ENCODE data around the gene GDF11.

Gene GDF11

GRCh38 chr12:55742719-55743405 lies at the start of gene GDF11:
Gene GDF11 (plus strand): TSS chr12:55743122. CDS start chr12:55743317, 195 bp downstream.
- in situ Hi-C loops (cut with MboI; ENCODE audit: low pct_unique_long_range_greater_than_20kb, low sequenced_read_pairs): no loop called here

GRCh38 chr12:55693323-55694187 lies 49.4 kb upstream of the GDF11 start:
- no peak for DNase-seq
- in situ Hi-C loops (cut with MboI; ENCODE audit: low pct_unique_long_range_greater_than_20kb, low sequenced_read_pairs): no loop called here

More at GRCh38 chr12:55742719-55743405, at the start of gene GDF11:
- peak; percentile 69 for DNase-seq

GRCh38 chr12:55694188-55694515 lies 48.8 kb upstream of the GDF11 start:
- in situ Hi-C loops (cut with MboI; ENCODE audit: low pct_unique_long_range_greater_than_20kb, low sequenced_read_pairs): no loop called here
- DNase-seq: no peak

- in situ Hi-C loops (cut with MboI; ENCODE audit: low pct_unique_long_range_greater_than_20kb, low sequenced_read_pairs): no loop called here
- no peak for DNase-seq
Observed at GRCh38 chr12:55694651-55695050, 48.3 kb upstream of the GDF11 start.

GRCh38 chr12:55695349-55695748 lies 47.6 kb upstream of the GDF11 start:
- in situ Hi-C loops (cut with MboI; ENCODE audit: low pct_unique_long_range_greater_than_20kb, low sequenced_read_pairs): no loop called here
- DNase-seq: no peak

GRCh38 chr12:55696141-55696540 lies 46.8 kb upstream of the GDF11 start:
- in situ Hi-C loops (cut with MboI; ENCODE audit: low pct_unique_long_range_greater_than_20kb, low sequenced_read_pairs): no loop called here
- no peak for DNase-seq

GRCh38 chr12:55696796-55697462 lies 46.0 kb upstream of the GDF11 start:
- in situ Hi-C loops (cut with MboI; ENCODE audit: low pct_unique_long_range_greater_than_20kb, low sequenced_read_pairs): no loop called here
- DNase-seq: no peak

- DNase-seq: no peak
- in situ Hi-C loops (cut with MboI; ENCODE audit: low pct_unique_long_range_greater_than_20kb, low sequenced_read_pairs): no loop called here
Observed at GRCh38 chr12:55697686-55698085, 45.2 kb upstream of the GDF11 start.

- in situ Hi-C loops (cut with MboI; ENCODE audit: low pct_unique_long_range_greater_than_20kb, low sequenced_read_pairs): no loop called here
Observed at GRCh38 chr12:55698241-55698955, 44.5 kb upstream of the GDF11 start.

GRCh38 chr12:55698965-55699364 lies 44.0 kb upstream of the GDF11 start:
- DNase-seq: no peak
- in situ Hi-C loops (cut with MboI; ENCODE audit: low pct_unique_long_range_greater_than_20kb, low sequenced_read_pairs): no loop called here

More at GRCh38 chr12:55698241-55698955, 44.5 kb upstream of the GDF11 start:
- no peak for DNase-seq

- in situ Hi-C loops (cut with MboI; ENCODE audit: low pct_unique_long_range_greater_than_20kb, low sequenced_read_pairs): no loop called here
Observed at GRCh38 chr12:55699471-55700055, 43.4 kb upstream of the GDF11 start.

GRCh38 chr12:55700255-55701018 lies 42.5 kb upstream of the GDF11 start:
- no peak for DNase-seq
- in situ Hi-C loops (cut with MboI; ENCODE audit: low pct_unique_long_range_greater_than_20kb, low sequenced_read_pairs): no loop called here

More at GRCh38 chr12:55699471-55700055, 43.4 kb upstream of the GDF11 start:
- DNase-seq: no peak

- no peak for DNase-seq
- in situ Hi-C loops (cut with MboI; ENCODE audit: low pct_unique_long_range_greater_than_20kb, low sequenced_read_pairs): no loop called here
Observed at GRCh38 chr12:55702861-55703260, 40.1 kb upstream of the GDF11 start.

- DNase-seq: no peak
- in situ Hi-C loops (cut with MboI; ENCODE audit: low pct_unique_long_range_greater_than_20kb, low sequenced_read_pairs): no loop called here
Observed at GRCh38 chr12:55703288-55703687, 39.6 kb upstream of the GDF11 start.

GRCh38 chr12:55703901-55704761 lies 38.8 kb upstream of the GDF11 start:
- in situ Hi-C loops (cut with MboI; ENCODE audit: low pct_unique_long_range_greater_than_20kb, low sequenced_read_pairs): no loop called here
- DNase-seq: no peak

- in situ Hi-C loops (cut with MboI; ENCODE audit: low pct_unique_long_range_greater_than_20kb, low sequenced_read_pairs): no loop called here
Observed at GRCh38 chr12:55704824-55705718, 37.9 kb upstream of the GDF11 start.

More at GRCh38 chr12:55704824-55705718, 37.9 kb upstream of the GDF11 start:
- DNase-seq: no peak
